A549 (cell line): ENCODE data around the gene ERAL1. TPM values are rescaled to one million over a fixed set of nuclear protein-coding genes. Genes with fewer than 3 reads are reported as not detected.

ENCODE experiments used
- ATAC-seq, 2 experiments: fragments of 200-7000 bp in 1 of 2; fragments of >200 bp in 1 of 2; cut with Nextera tagmentation in 1 of 2; cut with Tn5 transposase in 1 of 2; 3 replicates each; pipeline versions ENCODE4 v1.8.0 to v1.9.1; 2018 to 2020; ENCODE audit warnings: mild to moderate bottlenecking in 1 of 2, moderate library complexity in 1 of 2
- CTCF ChIA-PET: fragments of 300-600 bp; sonication (Branson Sonifier 250); formaldehyde crosslinking; extraction: SDS; loops from one replicate; lab custom pipeline; 2021; ENCODE audit warnings: antibody characterized with exemption, inconsistent platforms; lab: Yijun Ruan, JAX
- POLR2A ChIA-PET: fragments of 350-600 bp; formaldehyde crosslinking; extraction: SDS; loops from one replicate; lab custom pipeline; 2021; ENCODE audit warnings: antibody characterized with exemption, inconsistent platforms; lab: Yijun Ruan, JAX
- DNase-seq, 2 experiments: peaks; one replicate each; pipeline versions ENCODE4 v3.0.0 to v3.0.0-alpha.2; 2011 to 2016; ENCODE audit warnings: low read depth in 1 of 2, low spot score in 1 of 2
- FAIRE-seq: peaks from 2 replicates; lab custom pipeline; 2011; peaks lifted over from hg19 to GRCh38; lab: Jason Lieb, UNC
- H3K27ac ChIP-seq, 2 experiments: fragments of >200 bp; sonication (Bioruptor Twin); formaldehyde crosslinking; 3 replicates each; pipeline ENCODE4 v1.5.1; 2016 to 2017
- H3K4me1 ChIP-seq: fragments of >200 bp; sonication (Bioruptor Twin); formaldehyde crosslinking; 3 replicates; pipeline ENCODE4 v1.6.1; 2016
- H3K4me2 ChIP-seq: fragments of >200 bp; sonication (Bioruptor Twin); formaldehyde crosslinking; 3 replicates; pipeline ENCODE4 v1.6.1; 2016
- H3K4me3 ChIP-seq: fragments of >200 bp; sonication (Bioruptor Twin); formaldehyde crosslinking; 3 replicates; pipeline ENCODE4 v1.5.1; 2016
- H3K9me3 ChIP-seq: fragments of >200 bp; sonication (Bioruptor Twin); formaldehyde crosslinking; 3 replicates; pipeline ENCODE4 v1.6.1; 2016
- BHLHE40 ChIP-seq: IDR thresholded peaks from 2 replicates; pipeline ENCODE4 v1.6.1; 2012; ENCODE audit warnings: low read depth, low read length, inconsistent platforms
- CBX2 ChIP-seq: fragments of 200-600 bp; sonication (generic); IDR thresholded peaks from 2 replicates; pipeline ENCODE4 v1.6.1; 2016; ENCODE audit warnings: low read depth, mild to moderate bottlenecking, borderline replicate concordance
- CEBPB ChIP-seq, 2 experiments: fragments of >200 bp in 1 of 2; sonication (Bioruptor Twin) in 1 of 2; formaldehyde crosslinking in 1 of 2; IDR thresholded peaks; 2 replicates each; pipeline ENCODE4 v1.6.1; 2012 to 2016
- ESRRA ChIP-seq: fragments of 150-350 bp; IDR thresholded peaks from 2 replicates; pipeline ENCODE4 v1.6.1; 2014; ENCODE audit warnings: mild to moderate bottlenecking, low read length, borderline replicate concordance
- FOSL2 ChIP-seq, 2 experiments: fragments of 450-650 bp in 1 of 2; fragments of >200 bp in 1 of 2; sonication (Bioruptor Twin) in 1 of 2; formaldehyde crosslinking; IDR thresholded peaks; 2 replicates each; pipeline versions ENCODE4 v1.5.0 to v1.6.1; 2016 to 2020; ENCODE audit warnings: mild to moderate bottlenecking in 1 of 2, moderate library complexity in 1 of 2
- JUN ChIP-seq, 2 experiments: fragments of >200 bp; sonication (Bioruptor Twin); formaldehyde crosslinking; IDR thresholded peaks; 2 replicates in 1 of 2; 3 replicates in 1 of 2; pipeline ENCODE4 v1.6.1; 2016 to 2017
- KDM1A ChIP-seq: fragments of 200-600 bp; sonication (generic); IDR thresholded peaks from 2 replicates; pipeline ENCODE4 v1.6.1; 2016; ENCODE audit warnings: low read depth, mild to moderate bottlenecking
- MAFK ChIP-seq: fragments of 450-650 bp; IDR thresholded peaks from 2 replicates; pipeline ENCODE4 v1.6.1; 2014; ENCODE audit not compliant: partially characterized antibody
- MAZ ChIP-seq: fragments of 150-350 bp; IDR thresholded peaks from 2 replicates; pipeline ENCODE4 v1.6.1; 2014; ENCODE audit warnings: antibody characterized with exemption, low read depth, low read length, borderline replicate concordance
- NR3C1 ChIP-seq: fragments of >200 bp; sonication (Bioruptor Twin); formaldehyde crosslinking; IDR thresholded peaks from 3 replicates; pipeline ENCODE4 v1.6.1; 2017
- PHF8 ChIP-seq: fragments of 200-600 bp; sonication (generic); IDR thresholded peaks from 2 replicates; pipeline ENCODE4 v1.6.1; 2016; ENCODE audit warnings: low read depth, mild to moderate bottlenecking, antibody characterized with exemption, moderate library complexity, borderline replicate concordance
- POLR2A ChIP-seq: IDR thresholded peaks from 2 replicates; pipeline ENCODE4 v1.6.1; 2012; ENCODE audit warnings: mild to moderate bottlenecking, low read length
- POLR2AphosphoS2 ChIP-seq: conservative IDR thresholded peaks from 2 replicates; pipeline ENCODE4 v1.6.1; 2012; ENCODE audit warnings: low read length, improper control_type of control experiment, inconsistent platforms
- TP53 ChIP-seq: fragments of 250-450 bp; sonication (Bioruptor Pico); IDR thresholded peaks from 2 replicates; pipeline ENCODE4 v1.5.0; 2021; ENCODE audit warnings: mild to moderate bottlenecking, moderate library complexity
- ZC3H11A ChIP-seq: fragments of 450-650 bp; IDR thresholded peaks from 2 replicates; pipeline ENCODE4 v1.6.1; 2014; ENCODE audit warnings: antibody characterized with exemption, mild to moderate bottlenecking
- ZNF302 ChIP-seq: fragments of 250-450 bp; sonication (Bioruptor Pico); IDR thresholded peaks from 2 replicates; pipeline ENCODE4 v1.9.0; 2021; ENCODE audit warnings: inconsistent platforms, mild to moderate bottlenecking, moderate library complexity
- WGBS: methylation state at CpG from one replicate; pipeline ENCODE4 v1.1.6; 2017; ENCODE audit errors: missing lambda C conversion rate; 5-methylcytosine and 5-hydroxymethylcytosine counted together
- polyA plus RNA-seq, 4 experiments: library from polyadenylated mRNA; depleted of rRNA in 3 of 4; stranded (reverse); fragments of >200 nt; fragmentation: RNase III in 1 of 4; extraction: RNeasy Plus Mini Kit Qiagen cat#74134 plus additional on column Dnase treatment in 1 of 4; gene quantifications; 2 replicates in 3 of 4; 3 replicates in 1 of 4; pipeline ENCODE4 v1.2.3, GENCODE V29; 2011 to 2017
- TF ChIP-seq, protein P1 (sequence below): fragments of 200-600 bp; sonication (generic); IDR thresholded peaks from 2 replicates; pipeline ENCODE4 v1.6.1; 2016; ENCODE audit warnings: antibody characterized with exemption, mild to moderate bottlenecking, moderate library complexity
- TF ChIP-seq, protein P2 (sequence below): fragments of 450-650 bp; IDR thresholded peaks from 2 replicates; pipeline ENCODE4 v1.6.1; 2014; ENCODE audit warnings: antibody characterized with exemption
- TF ChIP-seq, protein P3 (sequence below): fragments of 150-350 bp; IDR thresholded peaks from 2 replicates; pipeline ENCODE4 v1.6.1; 2014; ENCODE audit warnings: low read depth, mild to moderate bottlenecking, low read length
- TF ChIP-seq, protein P4 (sequence below): IDR thresholded peaks from 2 replicates; pipeline ENCODE4 v1.6.1; 2012
- TF ChIP-seq, protein P5 (sequence below): fragments of >200 bp; sonication (Bioruptor Twin); formaldehyde crosslinking; IDR thresholded peaks from 3 replicates; pipeline ENCODE4 v1.5.1; 2016
- TF ChIP-seq, protein P6 (sequence below): fragments of 250-450 bp; sonication (Bioruptor Pico); IDR thresholded peaks from 2 replicates; pipeline ENCODE4 v1.5.0; 2021; ENCODE audit warnings: mild to moderate bottlenecking, moderate library complexity, borderline replicate concordance

The ERAL1 gene
- polyA plus RNA-seq, 2 of the 4 experiments (the other 2 are of a cell fraction): 78.9 to 88.3 TPM

DNA sequence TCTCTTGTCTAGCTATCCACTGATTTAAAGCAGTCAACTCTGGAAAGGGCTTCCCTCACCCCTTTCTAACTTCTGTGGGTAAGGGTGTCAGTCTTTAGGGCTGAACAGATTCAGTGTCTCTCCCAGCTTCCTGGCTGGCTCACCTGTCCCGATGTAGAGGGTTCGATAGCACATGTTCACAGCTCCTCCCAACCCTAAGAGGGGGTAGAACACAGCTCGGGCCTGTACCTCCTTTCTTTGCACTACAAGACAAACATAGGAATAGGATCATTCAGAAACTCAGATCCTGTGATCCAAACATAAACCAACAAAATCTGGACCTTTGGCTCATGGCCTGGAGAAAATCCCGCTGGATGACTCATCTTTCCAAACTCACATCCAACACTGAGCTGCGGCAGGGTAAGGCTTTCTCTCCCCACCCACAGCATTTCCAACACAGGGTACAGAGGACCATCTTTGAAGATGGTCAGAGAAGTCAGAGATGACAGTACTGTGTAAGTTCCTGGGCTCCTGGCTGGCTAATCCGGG is 53.9 kb downstream of the ERAL1 start:
- TF ChIP-seq JUN (IDR thresholded peaks at IDR 0.05): no peak
- no peak; the same call in 1 of the 2 replicates for TF ChIP-seq FOSL2 (IDR thresholded peaks at IDR 0.05)
- peak; percentile 64 for TF ChIP-seq FOSL2 (CRISPR knock-in tag; IDR thresholded peaks at IDR 0.05)
- ChIA-PET CTCF (interaction anchor here (1.1 to 38.2 kb wide), 9 partner anchors 0 to 183 kb away, joined by 3 to 685 read pairs (median 7); partner anchors contain the start of genes DHRS13, FAM222B, FLOT2 and TLCD1), POLR2A (interaction anchor here (0.5 to 1.0 kb wide), 5 partner anchors 53 to 210 kb away, joined by 3 to 9 read pairs (median 3); partner anchors contain the start of gene RPL23A)
- DNase-seq: no peak
- no peak for ATAC-seq
- H3K4me3 ChIP-seq: no peak overlapping the region
- H3K4me2 ChIP-seq: 0 out of 3 replicates have a peak overlapping the region, but pooled peaks have one; percentile 15
- H3K27ac ChIP-seq: 0 out of 6 replicates have a peak overlapping the region, but pooled peaks of 1 of the 2 experiments have one; percentile 4
- whole genome bisulfite sequencing: 52% methylated on average over 6 of the region's 6 CpGs
- H3K4me1 ChIP-seq: peaks cover 15% of the 10 kb centered on the region
- FAIRE-seq: no peak
- no peaks in the 10 kb centered on the region for H3K9me3 ChIP-seq

DNA sequence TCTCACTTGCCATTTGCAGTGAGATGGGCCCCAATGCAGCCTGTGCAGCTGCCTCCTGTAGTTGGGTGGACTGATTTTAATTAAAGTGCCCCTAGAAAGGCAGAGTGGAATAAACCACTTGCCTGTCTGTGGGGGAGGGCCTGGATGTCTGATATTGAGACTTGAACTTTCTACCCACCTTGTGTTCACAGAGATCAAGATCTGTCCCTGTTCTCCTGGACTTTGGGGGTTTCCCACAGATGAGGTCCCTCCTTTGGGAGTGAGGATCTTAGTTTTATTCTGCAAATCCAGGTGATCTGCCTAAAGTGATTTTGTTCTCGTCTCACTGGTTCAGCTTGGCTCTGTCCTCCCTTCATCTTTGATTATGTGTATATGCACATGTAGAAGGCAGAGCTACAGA is 55.7 kb downstream of the ERAL1 start:
- ChIA-PET POLR2A (interaction anchor here (1.1 kb wide), 1 partner anchor 191 kb away, joined by 3 read pairs; the partner anchor contains the start of gene RPL23A), CTCF (interaction anchor here (0.5 to 38.2 kb wide), 14 partner anchors 2 to 199 kb away, joined by 3 to 685 read pairs (median 5); partner anchors contain the start of genes DHRS13, FAM222B, FLOT2 and TLCD1)
- Histone ChIP-seq H3K9me3 (no peaks in the 10 kb centered on the region), H3K4me1 (peaks cover 15% of the 10 kb centered on the region), H3K4me2 (no peak overlapping the region), H3K4me3 (no peak overlapping the region), H3K27ac (no peak overlapping the region)
- TF ChIP-seq MAFK (no peak), ZNF302 (CRISPR knock-in tag) (no peak), NR3C1 (no peak), POLR2AphosphoS2 (no peak), PHF8 (no peak), CBX2 (no peak), ZC3H11A (no peak), KDM1A (no peak), POLR2A (no peak), TP53 (CRISPR knock-in tag) (no peak), ESRRA (no peak), MAZ (no peak), BHLHE40 (no peak), CEBPB (IDR thresholded peaks at IDR 0.05) (no peak)
- TF ChIP-seq, protein P1, sequence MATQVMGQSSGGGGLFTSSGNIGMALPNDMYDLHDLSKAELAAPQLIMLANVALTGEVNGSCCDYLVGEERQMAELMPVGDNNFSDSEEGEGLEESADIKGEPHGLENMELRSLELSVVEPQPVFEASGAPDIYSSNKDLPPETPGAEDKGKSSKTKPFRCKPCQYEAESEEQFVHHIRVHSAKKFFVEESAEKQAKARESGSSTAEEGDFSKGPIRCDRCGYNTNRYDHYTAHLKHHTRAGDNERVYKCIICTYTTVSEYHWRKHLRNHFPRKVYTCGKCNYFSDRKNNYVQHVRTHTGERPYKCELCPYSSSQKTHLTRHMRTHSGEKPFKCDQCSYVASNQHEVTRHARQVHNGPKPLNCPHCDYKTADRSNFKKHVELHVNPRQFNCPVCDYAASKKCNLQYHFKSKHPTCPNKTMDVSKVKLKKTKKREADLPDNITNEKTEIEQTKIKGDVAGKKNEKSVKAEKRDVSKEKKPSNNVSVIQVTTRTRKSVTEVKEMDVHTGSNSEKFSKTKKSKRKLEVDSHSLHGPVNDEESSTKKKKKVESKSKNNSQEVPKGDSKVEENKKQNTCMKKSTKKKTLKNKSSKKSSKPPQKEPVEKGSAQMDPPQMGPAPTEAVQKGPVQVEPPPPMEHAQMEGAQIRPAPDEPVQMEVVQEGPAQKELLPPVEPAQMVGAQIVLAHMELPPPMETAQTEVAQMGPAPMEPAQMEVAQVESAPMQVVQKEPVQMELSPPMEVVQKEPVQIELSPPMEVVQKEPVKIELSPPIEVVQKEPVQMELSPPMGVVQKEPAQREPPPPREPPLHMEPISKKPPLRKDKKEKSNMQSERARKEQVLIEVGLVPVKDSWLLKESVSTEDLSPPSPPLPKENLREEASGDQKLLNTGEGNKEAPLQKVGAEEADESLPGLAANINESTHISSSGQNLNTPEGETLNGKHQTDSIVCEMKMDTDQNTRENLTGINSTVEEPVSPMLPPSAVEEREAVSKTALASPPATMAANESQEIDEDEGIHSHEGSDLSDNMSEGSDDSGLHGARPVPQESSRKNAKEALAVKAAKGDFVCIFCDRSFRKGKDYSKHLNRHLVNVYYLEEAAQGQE: no peak
- TF ChIP-seq, protein P2, sequence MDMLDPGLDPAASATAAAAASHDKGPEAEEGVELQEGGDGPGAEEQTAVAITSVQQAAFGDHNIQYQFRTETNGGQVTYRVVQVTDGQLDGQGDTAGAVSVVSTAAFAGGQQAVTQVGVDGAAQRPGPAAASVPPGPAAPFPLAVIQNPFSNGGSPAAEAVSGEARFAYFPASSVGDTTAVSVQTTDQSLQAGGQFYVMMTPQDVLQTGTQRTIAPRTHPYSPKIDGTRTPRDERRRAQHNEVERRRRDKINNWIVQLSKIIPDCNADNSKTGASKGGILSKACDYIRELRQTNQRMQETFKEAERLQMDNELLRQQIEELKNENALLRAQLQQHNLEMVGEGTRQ: no peak
- TF ChIP-seq, protein P3, sequence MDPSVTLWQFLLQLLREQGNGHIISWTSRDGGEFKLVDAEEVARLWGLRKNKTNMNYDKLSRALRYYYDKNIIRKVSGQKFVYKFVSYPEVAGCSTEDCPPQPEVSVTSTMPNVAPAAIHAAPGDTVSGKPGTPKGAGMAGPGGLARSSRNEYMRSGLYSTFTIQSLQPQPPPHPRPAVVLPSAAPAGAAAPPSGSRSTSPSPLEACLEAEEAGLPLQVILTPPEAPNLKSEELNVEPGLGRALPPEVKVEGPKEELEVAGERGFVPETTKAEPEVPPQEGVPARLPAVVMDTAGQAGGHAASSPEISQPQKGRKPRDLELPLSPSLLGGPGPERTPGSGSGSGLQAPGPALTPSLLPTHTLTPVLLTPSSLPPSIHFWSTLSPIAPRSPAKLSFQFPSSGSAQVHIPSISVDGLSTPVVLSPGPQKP: no peak
- TF ChIP-seq, protein P4, sequence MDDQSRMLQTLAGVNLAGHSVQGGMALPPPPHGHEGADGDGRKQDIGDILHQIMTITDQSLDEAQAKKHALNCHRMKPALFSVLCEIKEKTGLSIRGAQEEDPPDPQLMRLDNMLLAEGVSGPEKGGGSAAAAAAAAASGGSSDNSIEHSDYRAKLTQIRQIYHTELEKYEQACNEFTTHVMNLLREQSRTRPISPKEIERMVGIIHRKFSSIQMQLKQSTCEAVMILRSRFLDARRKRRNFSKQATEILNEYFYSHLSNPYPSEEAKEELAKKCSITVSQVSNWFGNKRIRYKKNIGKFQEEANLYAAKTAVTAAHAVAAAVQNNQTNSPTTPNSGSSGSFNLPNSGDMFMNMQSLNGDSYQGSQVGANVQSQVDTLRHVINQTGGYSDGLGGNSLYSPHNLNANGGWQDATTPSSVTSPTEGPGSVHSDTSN: no peak
- TF ChIP-seq, protein P5, sequence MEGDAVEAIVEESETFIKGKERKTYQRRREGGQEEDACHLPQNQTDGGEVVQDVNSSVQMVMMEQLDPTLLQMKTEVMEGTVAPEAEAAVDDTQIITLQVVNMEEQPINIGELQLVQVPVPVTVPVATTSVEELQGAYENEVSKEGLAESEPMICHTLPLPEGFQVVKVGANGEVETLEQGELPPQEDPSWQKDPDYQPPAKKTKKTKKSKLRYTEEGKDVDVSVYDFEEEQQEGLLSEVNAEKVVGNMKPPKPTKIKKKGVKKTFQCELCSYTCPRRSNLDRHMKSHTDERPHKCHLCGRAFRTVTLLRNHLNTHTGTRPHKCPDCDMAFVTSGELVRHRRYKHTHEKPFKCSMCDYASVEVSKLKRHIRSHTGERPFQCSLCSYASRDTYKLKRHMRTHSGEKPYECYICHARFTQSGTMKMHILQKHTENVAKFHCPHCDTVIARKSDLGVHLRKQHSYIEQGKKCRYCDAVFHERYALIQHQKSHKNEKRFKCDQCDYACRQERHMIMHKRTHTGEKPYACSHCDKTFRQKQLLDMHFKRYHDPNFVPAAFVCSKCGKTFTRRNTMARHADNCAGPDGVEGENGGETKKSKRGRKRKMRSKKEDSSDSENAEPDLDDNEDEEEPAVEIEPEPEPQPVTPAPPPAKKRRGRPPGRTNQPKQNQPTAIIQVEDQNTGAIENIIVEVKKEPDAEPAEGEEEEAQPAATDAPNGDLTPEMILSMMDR: no peak
- TF ChIP-seq, protein P6, sequence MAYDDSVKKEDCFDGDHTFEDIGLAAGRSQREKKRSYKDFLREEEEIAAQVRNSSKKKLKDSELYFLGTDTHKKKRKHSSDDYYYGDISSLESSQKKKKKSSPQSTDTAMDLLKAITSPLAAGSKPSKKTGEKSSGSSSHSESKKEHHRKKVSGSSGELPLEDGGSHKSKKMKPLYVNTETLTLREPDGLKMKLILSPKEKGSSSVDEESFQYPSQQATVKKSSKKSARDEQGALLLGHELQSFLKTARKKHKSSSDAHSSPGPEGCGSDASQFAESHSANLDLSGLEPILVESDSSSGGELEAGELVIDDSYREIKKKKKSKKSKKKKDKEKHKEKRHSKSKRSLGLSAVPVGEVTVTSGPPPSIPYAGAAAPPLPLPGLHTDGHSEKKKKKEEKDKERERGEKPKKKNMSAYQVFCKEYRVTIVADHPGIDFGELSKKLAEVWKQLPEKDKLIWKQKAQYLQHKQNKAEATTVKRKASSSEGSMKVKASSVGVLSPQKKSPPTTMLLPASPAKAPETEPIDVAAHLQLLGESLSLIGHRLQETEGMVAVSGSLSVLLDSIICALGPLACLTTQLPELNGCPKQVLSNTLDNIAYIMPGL: no peak
- DNase-seq (no peak), ATAC-seq (no peak), FAIRE-seq (no peak)
- WGBS: 97% methylated on average over 1 of the region's 1 CpG
